Neural progenitor cell (in vitro differentiated cells): Measurements from ENCODE around the gene PHYHIPL. TPM values are rescaled to one million over a fixed set of nuclear protein-coding genes. Genes with fewer than 3 reads are reported as not detected.
"Not testable (repeated sequence)": the region's sequence is repeated elsewhere in the genome, so short reads cannot be mapped to it uniquely, and the experiment has no call there.

Experiments
- DNase-seq: peaks from one replicate; pipeline ENCODE4 v3.0.0-alpha.2; 2016; ENCODE audit warnings: low spot score
- H2AFZ ChIP-seq: fragments of 200-600 bp; sonication (generic); replicated peaks from 2 replicates; pipeline ENCODE4 v1.6.1; 2016; ENCODE audit warnings: antibody characterized with exemption
- H3F3A ChIP-seq: fragments of 200-600 bp; sonication (generic); 2 replicates; pipeline ENCODE4 v1.6.1; 2016; ENCODE audit warnings: antibody characterized with exemption, low read depth
- H3K27ac ChIP-seq: fragments of 200-600 bp; sonication (generic); 2 replicates; pipeline ENCODE4 v1.5.1; 2016; ENCODE audit warnings: mild to moderate bottlenecking
- H3K27me3 ChIP-seq: fragments of 200-600 bp; sonication (generic); 2 replicates; pipeline ENCODE4 v1.6.1; 2016; ENCODE audit warnings: mild to moderate bottlenecking, moderate library complexity
- H3K36me3 ChIP-seq: fragments of 200-600 bp; sonication (generic); 2 replicates; pipeline ENCODE4 v1.5.1; 2016
- H3K4me1 ChIP-seq: fragments of 200-600 bp; sonication (generic); 2 replicates; pipeline ENCODE4 v1.6.1; 2016; ENCODE audit warnings: mixed run types
- H3K4me2 ChIP-seq: fragments of 200-600 bp; sonication (generic); 2 replicates; pipeline ENCODE4 v1.6.1; 2016
- H3K4me3 ChIP-seq: fragments of 200-600 bp; sonication (generic); 2 replicates; pipeline ENCODE4 v1.5.1; 2016
- H3K79me2 ChIP-seq: fragments of 200-600 bp; sonication (generic); 2 replicates; pipeline ENCODE4 v1.6.1; 2016; ENCODE audit warnings: low read depth
- H3K9ac ChIP-seq: fragments of 200-600 bp; sonication (generic); 2 replicates; pipeline ENCODE4 v1.6.1; 2016
- H3K9me3 ChIP-seq: fragments of 200-600 bp; sonication (generic); 2 replicates; pipeline ENCODE4 v1.5.1; 2016; ENCODE audit warnings: low read depth
- H4K20me1 ChIP-seq: fragments of 200-600 bp; sonication (generic); 2 replicates; pipeline ENCODE4 v1.6.1; 2016; ENCODE audit warnings: low read depth
- H3K27ac Mint-ChIP-seq: 3 replicates; pipeline ENCODE4 v1.8.0; 2021; ENCODE audit warnings: mixed read lengths
- H3K27me3 Mint-ChIP-seq: 2 replicates; pipeline ENCODE4 v1.8.0; 2022; ENCODE audit warnings: low read depth, mild to moderate bottlenecking, inconsistent platforms, moderate library complexity, mixed read lengths; ENCODE audit not compliant: insufficient read depth
- H3K36me3 Mint-ChIP-seq: 3 replicates; pipeline ENCODE4 v1.8.0; 2021; ENCODE audit warnings: mixed read lengths
- H3K4me1 Mint-ChIP-seq: 3 replicates; pipeline ENCODE4 v1.8.0; 2021; ENCODE audit warnings: mixed read lengths
- H3K4me3 Mint-ChIP-seq: 3 replicates; pipeline ENCODE4 v1.8.0; 2021; ENCODE audit warnings: mild to moderate bottlenecking, moderate library complexity, mixed read lengths
- H3K9me3 Mint-ChIP-seq: 3 replicates; pipeline ENCODE4 v1.8.0; 2020; ENCODE audit warnings: mixed read lengths
- EZH2 ChIP-seq: fragments of 200-600 bp; sonication (generic); IDR thresholded peaks from 2 replicates; pipeline ENCODE4 v1.6.1; 2017; ENCODE audit warnings: antibody characterized with exemption, mild to moderate bottlenecking, moderate library complexity
- EZH2phosphoT487 ChIP-seq: fragments of 200-600 bp; sonication (generic); IDR thresholded peaks from 2 replicates; pipeline ENCODE4 v1.6.1; 2017; ENCODE audit warnings: antibody characterized with exemption
- total RNA-seq: library from RNA; depleted of rRNA; stranded (reverse); fragments of >200 nt; gene quantifications from 2 replicates; pipeline ENCODE4 v1.2.3, GENCODE V29; 2015; ENCODE audit warnings: low replicate concordance
- TF ChIP-seq, protein P1 (sequence below): fragments of 200-600 bp; sonication (generic); IDR thresholded peaks from 2 replicates; pipeline ENCODE4 v1.5.1; 2017; ENCODE audit warnings: antibody characterized with exemption, mild to moderate bottlenecking

Gene PHYHIPL
- total RNA-seq, 1 donor from 2014 or later: 0.52 TPM

DNA sequence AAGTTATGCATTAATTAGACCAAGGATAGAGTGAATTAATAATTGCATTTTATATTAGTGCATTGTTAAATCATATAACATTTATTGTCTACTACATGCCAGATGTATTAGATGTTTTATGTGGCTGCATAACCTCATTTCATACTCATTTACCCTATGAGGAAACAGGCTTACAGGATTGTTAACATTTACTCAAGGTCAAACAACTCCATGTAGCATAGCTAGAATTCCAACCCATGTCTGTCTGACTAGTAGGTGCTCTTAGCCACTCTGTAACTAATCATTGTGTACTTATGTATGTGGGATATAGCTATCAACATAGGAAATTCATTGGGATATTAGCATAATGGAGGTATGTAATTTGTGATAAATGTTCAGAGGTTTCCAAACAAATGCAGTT is 46.3 kb downstream of the PHYHIPL start:
- H3K9me3 ChIP-seq: no peaks in the 10 kb centered on the region
- no peaks in the 10 kb centered on the region for H3K9me3 Mint-ChIP-seq
- no peaks in the 10 kb centered on the region for H3K27me3 ChIP-seq
- H3K79me2 ChIP-seq: no peaks in the 10 kb centered on the region
- H3K36me3 ChIP-seq: no peaks in the 10 kb centered on the region
- no peaks in the 10 kb centered on the region for H3K36me3 Mint-ChIP-seq
- no peak overlapping the region for H3K4me3 ChIP-seq
- no peak overlapping the region for H3K27ac Mint-ChIP-seq
- no peak overlapping the region for H3K4me3 Mint-ChIP-seq
- no peaks in the 10 kb centered on the region for H3F3A ChIP-seq
- no peak overlapping the region for H2AFZ ChIP-seq
- H3K4me1 ChIP-seq: no peaks in the 10 kb centered on the region
- H4K20me1 ChIP-seq: no peaks in the 10 kb centered on the region
- no peak overlapping the region for H3K27ac ChIP-seq
- TF ChIP-seq, protein P1, sequence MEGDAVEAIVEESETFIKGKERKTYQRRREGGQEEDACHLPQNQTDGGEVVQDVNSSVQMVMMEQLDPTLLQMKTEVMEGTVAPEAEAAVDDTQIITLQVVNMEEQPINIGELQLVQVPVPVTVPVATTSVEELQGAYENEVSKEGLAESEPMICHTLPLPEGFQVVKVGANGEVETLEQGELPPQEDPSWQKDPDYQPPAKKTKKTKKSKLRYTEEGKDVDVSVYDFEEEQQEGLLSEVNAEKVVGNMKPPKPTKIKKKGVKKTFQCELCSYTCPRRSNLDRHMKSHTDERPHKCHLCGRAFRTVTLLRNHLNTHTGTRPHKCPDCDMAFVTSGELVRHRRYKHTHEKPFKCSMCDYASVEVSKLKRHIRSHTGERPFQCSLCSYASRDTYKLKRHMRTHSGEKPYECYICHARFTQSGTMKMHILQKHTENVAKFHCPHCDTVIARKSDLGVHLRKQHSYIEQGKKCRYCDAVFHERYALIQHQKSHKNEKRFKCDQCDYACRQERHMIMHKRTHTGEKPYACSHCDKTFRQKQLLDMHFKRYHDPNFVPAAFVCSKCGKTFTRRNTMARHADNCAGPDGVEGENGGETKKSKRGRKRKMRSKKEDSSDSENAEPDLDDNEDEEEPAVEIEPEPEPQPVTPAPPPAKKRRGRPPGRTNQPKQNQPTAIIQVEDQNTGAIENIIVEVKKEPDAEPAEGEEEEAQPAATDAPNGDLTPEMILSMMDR: no peak
- TF ChIP-seq EZH2phosphoT487 (no peak), EZH2 (no peak)
- no peak overlapping the region for H3K9ac ChIP-seq
- H3K4me2 ChIP-seq: no peak overlapping the region
- H3K4me1 Mint-ChIP-seq: peaks cover 4% of the 10 kb centered on the region
- H3K27me3 Mint-ChIP-seq: no peaks in the 10 kb centered on the region
- DNase-seq: no peak

DNA sequence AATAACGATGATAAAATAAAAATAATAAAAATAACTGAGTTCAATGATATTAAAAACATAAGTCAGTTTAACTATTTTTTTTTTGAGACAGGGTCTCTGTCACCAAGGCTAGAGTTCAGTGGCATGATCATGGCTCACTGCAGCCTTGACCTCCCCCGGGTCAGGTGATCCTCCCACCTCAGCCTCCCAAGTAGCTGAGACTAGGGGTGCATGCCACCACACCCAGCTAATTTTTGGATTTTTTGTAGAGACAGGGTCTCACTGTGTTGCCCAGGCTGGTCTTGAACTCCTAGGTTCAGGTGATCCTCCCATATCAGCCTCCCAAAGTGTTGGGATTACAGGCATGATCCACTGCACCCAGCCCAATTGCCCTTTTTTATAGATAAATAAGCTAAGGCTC is 47.2 kb downstream of the PHYHIPL start:
- H3K27ac ChIP-seq, H4K20me1 ChIP-seq, H3K9ac ChIP-seq, H2AFZ ChIP-seq, H3K4me2 ChIP-seq, H3K4me1 Mint-ChIP-seq, H3K4me1 ChIP-seq, DNase-seq, H3K27ac Mint-ChIP-seq, H3K9me3 ChIP-seq, H3K79me2 ChIP-seq, H3F3A ChIP-seq, H3K4me3 Mint-ChIP-seq, H3K4me3 ChIP-seq, H3K27me3 Mint-ChIP-seq, H3K36me3 Mint-ChIP-seq, H3K9me3 Mint-ChIP-seq, H3K36me3 ChIP-seq, H3K27me3 ChIP-seq: not testable (repeated sequence)

DNA sequence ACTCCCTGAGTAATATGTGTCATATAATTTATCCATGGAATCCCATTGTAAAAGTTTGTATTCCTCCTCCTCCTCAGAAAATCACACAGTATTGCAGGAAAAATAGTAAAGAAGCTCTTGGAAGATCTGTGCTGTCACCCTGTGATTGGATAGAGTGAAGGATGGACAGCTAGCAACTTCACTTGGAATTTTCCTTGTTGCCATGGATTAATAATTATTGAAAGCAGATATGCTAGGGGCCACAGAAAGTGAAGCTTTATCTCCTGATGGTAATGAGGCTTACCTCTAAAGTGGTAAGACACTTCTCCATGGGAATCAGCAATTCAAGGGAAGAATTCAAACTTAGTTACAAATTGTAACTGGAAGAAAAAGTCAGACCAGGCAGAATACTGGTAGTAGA is 48.8 kb downstream of the PHYHIPL start:
- H3F3A ChIP-seq: no peaks in the 10 kb centered on the region
- H2AFZ ChIP-seq: no peak overlapping the region
- H3K4me1 Mint-ChIP-seq: peaks cover 4% of the 10 kb centered on the region
- H3K9ac ChIP-seq: no peak overlapping the region
- H3K9me3 ChIP-seq: no peaks in the 10 kb centered on the region
- TF ChIP-seq, protein P1: no peak
- TF ChIP-seq EZH2 (no peak), EZH2phosphoT487 (no peak)
- H3K27me3 Mint-ChIP-seq: no peaks in the 10 kb centered on the region
- H3K27ac ChIP-seq: no peak overlapping the region
- H3K79me2 ChIP-seq: no peaks in the 10 kb centered on the region
- no peaks in the 10 kb centered on the region for H3K9me3 Mint-ChIP-seq
- no peak for DNase-seq
- H3K4me3 ChIP-seq: no peak overlapping the region
- H3K27me3 ChIP-seq: no peaks in the 10 kb centered on the region
- H3K36me3 ChIP-seq: no peaks in the 10 kb centered on the region
- no peak overlapping the region for H3K27ac Mint-ChIP-seq
- H3K36me3 Mint-ChIP-seq: no peaks in the 10 kb centered on the region
- H3K4me3 Mint-ChIP-seq: no peak overlapping the region
- no peak overlapping the region for H3K4me2 ChIP-seq
- H4K20me1 ChIP-seq: no peaks in the 10 kb centered on the region
- no peaks in the 10 kb centered on the region for H3K4me1 ChIP-seq

DNA sequence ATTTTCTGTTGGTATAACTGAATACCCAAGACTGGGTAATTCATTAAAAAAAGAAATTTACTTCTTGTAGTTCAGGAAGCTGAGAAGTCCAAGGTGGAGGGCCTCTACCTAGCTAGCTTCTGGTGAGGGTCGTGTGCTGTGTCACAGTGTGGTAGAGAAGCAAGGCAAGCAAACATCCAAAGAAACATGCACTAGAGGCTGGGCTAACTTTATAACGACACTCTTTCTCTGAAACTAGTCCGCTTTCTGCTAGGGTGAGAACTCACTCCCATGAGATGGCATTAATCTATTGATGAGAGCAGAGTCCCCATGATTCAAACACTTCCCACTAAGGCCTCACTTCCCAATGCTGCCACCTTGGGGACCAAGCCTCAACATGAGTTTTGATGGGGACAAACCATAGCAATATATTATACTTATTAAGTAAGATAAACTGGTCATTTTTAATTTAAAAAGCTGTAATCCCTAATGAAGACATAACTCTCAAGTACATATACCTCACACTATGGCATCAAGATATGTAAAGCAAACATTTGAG is 50.8 kb downstream of the PHYHIPL start:
- Histone ChIP-seq H3K79me2 (no peaks in the 10 kb centered on the region), H3K36me3 (no peaks in the 10 kb centered on the region), H3K4me3 (no peak overlapping the region), H3K4me2 (no peak overlapping the region), H3K9me3 (no peaks in the 10 kb centered on the region), H2AFZ (no peak overlapping the region), H3K27ac (no peak overlapping the region), H3K4me1 (no peaks in the 10 kb centered on the region), H3K27me3 (no peaks in the 10 kb centered on the region), H4K20me1 (no peaks in the 10 kb centered on the region), H3K9ac (no peak overlapping the region), H3F3A (no peaks in the 10 kb centered on the region)
- Mint-ChIP-seq H3K4me3 (no peak overlapping the region), H3K27ac (no peak overlapping the region), H3K36me3 (no peaks in the 10 kb centered on the region), H3K9me3 (no peaks in the 10 kb centered on the region), H3K4me1 (peaks cover 4% of the 10 kb centered on the region), H3K27me3 (no peaks in the 10 kb centered on the region)
- no peak for TF ChIP-seq EZH2phosphoT487
- TF ChIP-seq, protein P1: peak; percentile 37
- peak; percentile 13 for DNase-seq
